ENCODE data around the gene CCDC192.

- TF ChIP-seq, protein P1, sequence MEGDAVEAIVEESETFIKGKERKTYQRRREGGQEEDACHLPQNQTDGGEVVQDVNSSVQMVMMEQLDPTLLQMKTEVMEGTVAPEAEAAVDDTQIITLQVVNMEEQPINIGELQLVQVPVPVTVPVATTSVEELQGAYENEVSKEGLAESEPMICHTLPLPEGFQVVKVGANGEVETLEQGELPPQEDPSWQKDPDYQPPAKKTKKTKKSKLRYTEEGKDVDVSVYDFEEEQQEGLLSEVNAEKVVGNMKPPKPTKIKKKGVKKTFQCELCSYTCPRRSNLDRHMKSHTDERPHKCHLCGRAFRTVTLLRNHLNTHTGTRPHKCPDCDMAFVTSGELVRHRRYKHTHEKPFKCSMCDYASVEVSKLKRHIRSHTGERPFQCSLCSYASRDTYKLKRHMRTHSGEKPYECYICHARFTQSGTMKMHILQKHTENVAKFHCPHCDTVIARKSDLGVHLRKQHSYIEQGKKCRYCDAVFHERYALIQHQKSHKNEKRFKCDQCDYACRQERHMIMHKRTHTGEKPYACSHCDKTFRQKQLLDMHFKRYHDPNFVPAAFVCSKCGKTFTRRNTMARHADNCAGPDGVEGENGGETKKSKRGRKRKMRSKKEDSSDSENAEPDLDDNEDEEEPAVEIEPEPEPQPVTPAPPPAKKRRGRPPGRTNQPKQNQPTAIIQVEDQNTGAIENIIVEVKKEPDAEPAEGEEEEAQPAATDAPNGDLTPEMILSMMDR (IDR thresholded peaks at IDR 0.05): no peak
- TF ChIP-seq POLR2A (IDR thresholded peaks at IDR 0.05): no peak
These were observed 221.4 kb downstream of the CCDC192 start for GRCh38 chr5:127924606-127925005.
